Measurements from ENCODE around the gene ZNF385D.
A peak's percentile ranks its signal among the peaks of the same experiment; 100 is the strongest.

- peak; percentile 61; the same call in 1 of the 2 replicates for TF ChIP-seq POLR2AphosphoS5 (IDR thresholded peaks at IDR 0.05; ENCODE audit: low read depth, low read length)
- TF ChIP-seq GATA2 (CRISPR knock-in tag; IDR thresholded peaks at IDR 0.05): no peak
- no peak for TF ChIP-seq EZH2phosphoT487 (IDR thresholded peaks at IDR 0.05; ENCODE audit: borderline replicate concordance, low read depth)
- TF ChIP-seq CTCF (IDR thresholded peaks at IDR 0.05): no peak
- TF ChIP-seq ZBTB33 (IDR thresholded peaks at IDR 0.05; ENCODE audit: borderline replicate concordance, low read depth): 0 out of 2 replicates have a peak, but pooled peaks have one; percentile 58
- TF ChIP-seq SMC3 (IDR thresholded peaks at IDR 0.05; ENCODE audit: low read depth, low read length): no peak
- TF ChIP-seq, protein P1, sequence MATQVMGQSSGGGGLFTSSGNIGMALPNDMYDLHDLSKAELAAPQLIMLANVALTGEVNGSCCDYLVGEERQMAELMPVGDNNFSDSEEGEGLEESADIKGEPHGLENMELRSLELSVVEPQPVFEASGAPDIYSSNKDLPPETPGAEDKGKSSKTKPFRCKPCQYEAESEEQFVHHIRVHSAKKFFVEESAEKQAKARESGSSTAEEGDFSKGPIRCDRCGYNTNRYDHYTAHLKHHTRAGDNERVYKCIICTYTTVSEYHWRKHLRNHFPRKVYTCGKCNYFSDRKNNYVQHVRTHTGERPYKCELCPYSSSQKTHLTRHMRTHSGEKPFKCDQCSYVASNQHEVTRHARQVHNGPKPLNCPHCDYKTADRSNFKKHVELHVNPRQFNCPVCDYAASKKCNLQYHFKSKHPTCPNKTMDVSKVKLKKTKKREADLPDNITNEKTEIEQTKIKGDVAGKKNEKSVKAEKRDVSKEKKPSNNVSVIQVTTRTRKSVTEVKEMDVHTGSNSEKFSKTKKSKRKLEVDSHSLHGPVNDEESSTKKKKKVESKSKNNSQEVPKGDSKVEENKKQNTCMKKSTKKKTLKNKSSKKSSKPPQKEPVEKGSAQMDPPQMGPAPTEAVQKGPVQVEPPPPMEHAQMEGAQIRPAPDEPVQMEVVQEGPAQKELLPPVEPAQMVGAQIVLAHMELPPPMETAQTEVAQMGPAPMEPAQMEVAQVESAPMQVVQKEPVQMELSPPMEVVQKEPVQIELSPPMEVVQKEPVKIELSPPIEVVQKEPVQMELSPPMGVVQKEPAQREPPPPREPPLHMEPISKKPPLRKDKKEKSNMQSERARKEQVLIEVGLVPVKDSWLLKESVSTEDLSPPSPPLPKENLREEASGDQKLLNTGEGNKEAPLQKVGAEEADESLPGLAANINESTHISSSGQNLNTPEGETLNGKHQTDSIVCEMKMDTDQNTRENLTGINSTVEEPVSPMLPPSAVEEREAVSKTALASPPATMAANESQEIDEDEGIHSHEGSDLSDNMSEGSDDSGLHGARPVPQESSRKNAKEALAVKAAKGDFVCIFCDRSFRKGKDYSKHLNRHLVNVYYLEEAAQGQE (IDR thresholded peaks at IDR 0.05; ENCODE audit: low read depth, low read length): 0 out of 2 replicates have a peak, but pooled peaks have one; percentile 32
Observed at GRCh38 chr3:21718161-21718765, 32.7 kb downstream of the ZNF385D start.

Data from SK-N-SH (cell line).